Activated effector memory CD4-positive, alpha-beta T cell treated with anti-CD3 and anti-CD28 coated beads, Interleukin-2, amount 50 U/mL, for 16 hours (primary cell): Measurements from ENCODE around the gene GOLT1B.

Source experiments
- DNase-seq: peaks from one replicate; pipeline ENCODE4 v3.0.0-alpha.2; 2020

Gene GOLT1B

GRCh38 chr12:21526053-21526452, 24.5 kb downstream of the GOLT1B start, which contains the start of gene SPX:
Gene SPX (plus strand): TSS chr12:21526296. CDS start chr12:21526473, 177 bp downstream.
- DNase-seq = no peak

DNA sequence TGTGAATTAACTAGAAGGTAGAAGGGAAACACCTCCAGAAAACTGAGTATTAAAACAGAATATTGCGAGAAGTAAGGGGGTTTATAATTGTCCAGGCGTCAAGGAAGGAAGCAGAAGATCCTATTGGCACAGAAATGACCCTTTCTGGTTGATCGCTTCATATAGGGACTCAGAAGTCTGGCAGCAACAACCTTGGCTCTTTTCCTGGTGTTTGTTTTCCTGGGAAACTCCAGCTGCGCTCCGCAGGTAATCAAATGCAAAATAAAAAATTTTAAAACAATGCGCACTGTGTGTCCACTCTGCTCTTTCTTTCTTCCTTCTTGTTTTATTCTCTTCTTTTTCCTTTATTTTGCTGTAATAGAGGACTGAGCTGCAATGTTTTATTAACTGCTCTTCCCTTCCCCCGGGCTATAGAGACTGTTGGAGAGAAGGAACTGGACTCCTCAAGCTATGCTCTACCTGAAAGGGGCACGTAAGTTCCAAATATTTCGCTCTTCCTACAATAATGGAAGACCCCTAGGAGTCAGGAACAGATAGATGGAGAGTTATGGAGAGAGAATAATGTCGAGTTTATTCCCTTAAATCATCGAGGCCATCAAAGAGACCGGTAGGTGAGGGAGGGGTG, 25.2 kb downstream of the GOLT1B start:
- DNase-seq = no peak

DNA sequence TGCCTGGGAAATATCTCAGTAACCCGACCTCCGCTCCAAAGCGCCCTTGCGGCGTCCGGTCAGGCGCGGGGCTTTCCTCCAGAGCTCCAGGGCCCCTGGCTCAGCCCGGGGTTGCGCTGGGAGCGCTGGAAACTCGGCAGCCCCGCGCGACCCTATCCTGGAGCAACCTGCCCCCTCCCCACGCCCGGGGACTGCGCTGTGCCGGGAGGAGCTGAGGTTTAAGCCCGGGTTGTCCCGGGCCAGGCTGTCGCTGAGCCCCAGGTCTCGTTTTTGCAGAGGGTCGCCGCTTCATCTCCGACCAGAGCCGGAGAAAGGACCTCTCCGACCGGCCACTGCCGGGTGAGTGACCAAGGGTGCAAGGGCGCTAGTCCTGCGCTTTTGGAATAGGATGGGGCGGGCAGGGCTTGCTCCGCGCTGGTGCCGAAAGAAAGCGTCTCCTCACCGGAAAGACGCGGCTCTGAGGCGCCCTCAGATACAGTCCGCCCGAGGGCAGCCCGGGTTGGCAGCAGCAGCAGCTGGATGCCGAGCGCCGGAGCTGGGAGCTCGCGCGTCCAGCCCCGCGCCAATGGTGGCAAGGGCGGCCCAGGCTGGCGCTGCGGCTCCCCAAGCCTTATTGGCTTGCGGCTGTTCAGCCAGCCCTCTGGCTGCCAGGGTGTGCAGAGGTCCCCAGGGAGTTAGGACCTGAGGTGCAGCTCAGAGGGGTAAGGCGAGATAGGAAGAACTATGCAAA, 26.0 kb downstream of the GOLT1B start:
- DNase-seq = peak; percentile 84

- no peak for DNase-seq
Measured at GRCh38 chr12:21528953-21529352, 27.4 kb downstream of the GOLT1B start.

DNA sequence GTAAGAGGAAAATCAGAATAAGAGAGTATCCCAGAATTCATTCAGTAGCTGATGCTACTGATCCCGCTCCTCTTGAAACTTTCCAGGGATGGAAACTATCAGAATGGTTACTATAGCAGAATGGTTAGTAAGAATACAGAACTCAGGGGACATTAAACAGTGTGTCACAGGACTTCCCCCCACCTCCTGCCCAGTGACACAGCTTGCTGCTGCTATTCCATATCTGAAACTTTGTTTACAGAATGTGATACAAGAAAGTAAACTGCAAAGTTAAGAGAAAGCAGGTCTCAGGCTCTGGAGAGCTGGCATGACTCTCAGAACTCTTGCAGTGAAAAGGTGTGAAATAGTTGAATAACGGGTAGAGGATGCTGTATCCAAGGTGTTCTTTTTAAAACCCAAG, 27.9 kb downstream of the GOLT1B start:
- no peak for DNase-seq

DNA sequence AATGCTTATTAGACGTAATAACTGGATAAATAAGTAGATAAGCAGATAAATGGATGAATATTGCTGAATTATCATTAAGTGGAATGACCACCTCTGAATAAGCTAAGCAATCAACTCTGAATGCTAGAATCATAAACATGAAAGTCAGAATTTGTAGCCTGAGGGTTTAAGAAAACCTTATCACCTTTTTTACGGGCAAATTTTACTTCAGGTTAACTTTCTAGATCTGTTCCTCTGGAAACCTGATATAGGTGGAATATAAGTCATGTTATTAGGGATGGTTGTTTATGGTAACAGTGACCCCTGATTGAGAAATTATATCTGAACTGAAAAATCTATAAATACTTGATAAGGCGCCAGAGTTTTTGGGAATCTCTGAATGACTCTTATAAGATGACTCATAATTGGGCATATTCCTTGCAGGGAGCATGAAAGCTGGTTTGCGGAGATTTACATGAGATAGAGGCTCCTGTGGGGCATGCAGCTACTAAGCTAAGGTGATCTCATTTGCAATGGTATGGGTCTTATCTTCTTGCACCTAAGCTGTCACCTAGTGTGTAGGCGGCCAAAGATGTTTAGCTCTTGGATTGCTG, 36.6 kb downstream of the GOLT1B start:
- DNase-seq = no peak

DNA sequence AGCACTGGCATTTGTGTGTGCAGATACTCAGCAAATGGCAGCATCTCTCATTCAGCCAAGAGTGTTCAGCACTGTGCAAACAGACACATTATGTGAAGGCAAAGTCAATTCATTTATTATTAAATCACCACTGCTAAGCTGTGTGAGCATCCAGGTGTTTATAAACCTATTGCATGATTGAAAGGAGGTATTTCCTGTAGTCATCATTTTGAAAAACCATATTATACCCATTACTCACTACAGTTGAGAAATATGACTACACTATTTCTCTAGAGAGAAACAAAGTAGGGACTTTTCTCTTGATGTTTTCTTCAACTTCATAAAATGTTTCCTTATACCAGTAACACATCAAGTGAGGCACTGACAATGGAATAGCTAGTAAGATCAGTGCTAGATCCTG, 38.2 kb downstream of the GOLT1B start:
- DNase-seq = no peak

- DNase-seq = no peak
Measured at GRCh38 chr12:21541773-21542172, 40.2 kb downstream of the GOLT1B start.

DNA sequence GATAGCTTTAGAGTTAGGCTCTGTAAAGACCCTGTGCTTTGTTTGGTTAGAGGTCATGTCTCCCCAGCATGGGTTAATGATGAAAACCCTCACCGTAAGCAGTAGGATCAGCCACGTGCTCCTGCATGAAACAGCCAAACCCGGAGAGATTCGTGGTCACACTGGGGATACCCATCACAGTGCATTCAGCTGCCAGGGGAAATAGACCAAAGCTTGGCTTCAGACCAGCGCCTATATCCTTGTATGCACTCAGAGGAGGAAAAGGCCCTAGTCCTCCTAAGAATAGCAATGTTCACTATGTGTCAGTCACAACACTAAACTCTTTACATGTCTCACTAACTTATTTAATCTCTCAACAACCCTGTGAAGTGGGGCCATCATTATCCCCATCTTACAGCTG, 40.8 kb downstream of the GOLT1B start:
- no peak for DNase-seq

GRCh38 chr12:21543151-21543550, 41.6 kb downstream of the GOLT1B start:
- no peak for DNase-seq

DNA sequence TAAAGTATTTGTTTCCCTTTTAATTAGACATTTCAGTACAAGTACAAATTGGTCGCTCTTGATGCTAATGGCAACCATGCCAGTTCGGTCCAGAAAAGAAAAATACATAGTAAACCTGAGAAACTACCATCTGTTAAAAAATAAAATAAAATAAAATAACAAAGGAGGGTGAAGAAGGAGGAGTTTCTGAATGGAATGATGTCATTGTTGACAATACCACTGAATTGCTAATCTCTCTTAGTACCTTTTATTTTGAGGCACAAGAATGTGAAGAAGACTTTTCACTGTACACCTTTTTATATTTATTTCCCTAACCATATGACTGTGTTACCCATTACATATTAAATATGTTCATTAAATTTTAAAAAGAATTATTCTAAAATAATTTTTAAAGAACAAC, 44.0 kb downstream of the GOLT1B start:
- no peak for DNase-seq

- no peak for DNase-seq
Measured at GRCh38 chr12:21546716-21547115, 45.1 kb downstream of the GOLT1B start.

- DNase-seq = no peak
Measured at GRCh38 chr12:21547437-21547836, 45.8 kb downstream of the GOLT1B start.

DNA sequence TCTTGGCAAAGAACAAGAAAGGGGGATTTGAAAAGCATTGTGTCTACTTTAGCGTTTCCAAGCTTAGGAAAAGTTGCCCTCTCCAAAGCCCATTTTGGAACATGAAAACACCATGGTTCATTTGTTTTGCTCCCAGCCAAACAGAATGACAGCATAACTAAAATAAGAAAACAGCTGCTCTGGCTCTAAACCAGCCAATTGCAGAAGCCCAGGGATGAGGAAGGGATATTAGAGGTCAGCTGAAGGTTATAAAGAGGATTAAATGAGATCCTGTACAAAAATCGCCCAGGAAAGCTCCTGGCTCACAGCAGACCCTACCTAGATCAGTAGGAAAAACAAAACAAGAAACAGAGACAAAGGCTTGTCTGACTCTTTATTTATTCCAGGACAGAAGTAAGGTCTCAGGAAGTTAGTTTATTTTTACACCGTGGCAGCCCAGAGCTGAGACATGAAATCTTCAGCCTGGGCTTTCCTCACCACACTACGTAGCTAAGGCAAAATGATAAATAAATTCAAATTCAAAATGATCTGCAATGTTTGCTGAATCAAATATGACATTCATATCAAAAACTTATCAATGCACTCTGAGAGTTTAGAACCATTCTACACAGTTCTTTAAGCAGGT, 50.4 kb downstream of the GOLT1B start:
- DNase-seq = no peak

DNA sequence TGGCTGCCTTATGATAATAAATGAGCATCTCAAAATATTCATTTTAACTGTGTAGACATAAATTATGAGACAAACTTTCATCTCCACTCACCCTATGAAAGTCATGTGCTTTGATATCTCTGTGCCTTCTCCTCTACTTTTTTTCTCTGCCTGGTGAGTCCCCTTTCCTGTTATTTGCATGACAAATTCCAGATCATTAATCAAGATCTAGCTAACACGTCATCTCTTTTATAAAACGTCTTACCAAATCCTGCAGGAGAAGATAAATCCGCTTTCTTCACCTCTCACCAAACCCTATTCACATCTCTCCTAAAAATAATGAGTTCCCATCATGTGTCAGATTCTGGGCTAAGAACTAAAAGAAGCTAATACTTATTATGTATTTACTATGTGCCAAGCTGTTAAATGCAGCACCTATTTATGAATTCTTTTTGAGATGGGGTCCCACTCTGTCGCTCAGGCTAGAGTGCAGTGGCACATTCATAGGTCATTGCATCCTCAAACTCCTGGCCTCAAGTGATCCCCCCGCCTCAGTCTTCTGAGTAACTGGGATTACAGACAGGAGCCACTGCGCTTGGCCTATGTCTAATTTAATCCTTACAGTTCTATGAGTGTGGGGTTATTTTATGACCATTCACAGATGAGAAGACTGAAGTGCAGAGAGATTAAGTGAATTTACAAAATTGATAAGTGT, 51.2 kb downstream of the GOLT1B start:
- DNase-seq = no peak

DNA sequence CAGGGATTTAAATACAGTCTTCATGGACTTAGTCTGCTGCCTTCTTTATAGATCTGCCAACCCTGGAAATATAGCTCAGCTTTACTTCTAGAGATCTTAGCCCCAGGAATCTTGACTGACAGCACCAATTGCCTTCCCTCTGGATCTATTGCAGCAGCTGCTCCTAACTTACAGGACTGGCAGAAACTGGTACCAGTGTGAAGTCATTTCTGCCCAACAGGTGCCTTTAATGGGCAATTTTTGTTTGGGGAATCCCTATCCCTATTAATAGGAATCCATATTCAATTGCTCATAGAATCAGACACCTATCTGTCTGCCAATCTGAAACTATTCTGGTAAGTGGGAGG, 51.7 kb downstream of the GOLT1B start:
- no peak for DNase-seq

- DNase-seq = no peak
Measured at GRCh38 chr12:21558100-21558679, 56.6 kb downstream of the GOLT1B start.

- no peak for DNase-seq
Measured at GRCh38 chr12:21559855-21560569, 58.4 kb downstream of the GOLT1B start.

DNA sequence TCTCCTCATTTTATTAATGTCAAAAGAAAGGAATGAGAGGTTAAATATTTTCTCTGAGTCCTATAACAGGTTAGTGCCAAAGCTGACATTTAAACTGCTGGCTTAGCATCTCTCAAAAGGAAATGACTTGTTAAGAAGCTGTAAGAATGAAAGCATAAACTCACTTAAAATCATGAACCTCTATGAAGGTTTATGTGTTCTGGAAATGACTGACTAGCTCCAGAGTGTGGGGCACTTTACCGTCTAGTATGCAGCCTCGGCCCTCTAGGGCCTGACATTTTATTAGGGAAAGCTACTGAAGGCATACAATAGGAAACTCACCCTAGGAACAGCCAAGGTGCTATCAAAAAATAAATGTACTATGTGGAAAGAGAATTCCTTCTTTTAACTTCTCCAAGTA, 59.6 kb downstream of the GOLT1B start:
- no peak for DNase-seq

DNA sequence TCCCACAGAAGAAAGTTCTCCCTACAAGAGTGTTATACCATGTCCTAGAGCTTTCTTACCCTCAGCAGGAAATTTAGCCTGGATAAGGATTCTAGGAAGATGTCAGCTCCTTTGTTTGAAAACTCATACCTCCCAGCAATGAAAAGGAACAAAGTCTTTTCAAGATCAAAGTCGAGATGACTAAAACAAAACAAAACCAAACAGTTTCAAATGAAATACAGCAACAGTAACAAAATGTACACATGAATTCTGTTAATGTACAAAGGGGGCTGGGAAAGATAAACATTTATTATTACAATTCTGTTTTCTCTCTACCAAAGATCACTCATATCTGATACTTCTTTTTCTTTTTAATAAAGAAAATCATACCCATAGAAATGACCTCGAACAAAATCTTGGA, 61.3 kb downstream of the GOLT1B start:
- DNase-seq = no peak

- DNase-seq = no peak
Measured at GRCh38 chr12:21566223-21566906, 64.8 kb downstream of the GOLT1B start.

- no peak for DNase-seq
Measured at GRCh38 chr12:21566907-21567394, 65.4 kb downstream of the GOLT1B start.
